Measurements from ENCODE around the gene BBS5.
"Not testable (repeated sequence)": the region's sequence is repeated elsewhere in the genome, so short reads cannot be mapped to it uniquely, and the experiment has no call there.

DNA sequence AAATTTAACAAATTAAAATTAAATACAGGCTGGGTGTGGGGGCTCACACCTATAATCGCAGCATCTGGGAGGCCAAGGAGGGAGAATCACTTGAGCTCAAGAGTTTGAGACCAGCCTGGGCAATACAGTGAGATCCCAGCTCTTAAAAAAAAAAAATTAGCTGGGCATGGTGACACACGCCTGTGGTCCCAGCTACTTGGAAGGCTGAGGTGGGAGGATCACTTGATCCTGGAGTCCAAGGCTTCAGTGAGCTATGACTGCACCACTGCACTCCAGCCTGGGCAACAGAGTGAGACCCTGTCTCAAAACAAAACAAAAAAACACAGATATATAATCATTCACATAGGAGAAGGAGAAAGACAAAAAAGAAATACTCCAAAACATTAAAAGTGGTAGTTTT, 60.2 kb downstream of the BBS5 start:
- TF ChIP-seq CTCF (conservative IDR thresholded peaks at IDR 0.05 in 1 of 2, IDR thresholded peaks at IDR 0.05 in 1 of 2; ENCODE audit: extremely low read depth in 1 of 2, insufficient read depth in 1 of 2, low read depth in 1 of 2, low read length in 2 of 2); EZH2 (IDR thresholded peaks at IDR 0.05; ENCODE audit: borderline replicate concordance, low read length): not testable (repeated sequence)
